Epidermal melanocyte (primary cell): ENCODE measurements around the gene GLT6D1.
"Not testable (repeated sequence)": the region's sequence is repeated elsewhere in the genome, so short reads cannot be mapped to it uniquely, and the experiment has no call there.

ENCODE experiments used
- DNase-seq: peaks from one replicate; pipeline ENCODE4 v3.0.0; 2011; ENCODE audit warnings: low spot score; ENCODE audit not compliant: insufficient read length

GLT6D1 gene

GRCh38 chr9:135639196-135639595, at the start of gene GLT6D1:
GLT6D1 (minus strand) TSS chr9:135639540; CDS start chr9:135639187, 353 bp downstream.
- DNase-seq = no peak

DNA sequence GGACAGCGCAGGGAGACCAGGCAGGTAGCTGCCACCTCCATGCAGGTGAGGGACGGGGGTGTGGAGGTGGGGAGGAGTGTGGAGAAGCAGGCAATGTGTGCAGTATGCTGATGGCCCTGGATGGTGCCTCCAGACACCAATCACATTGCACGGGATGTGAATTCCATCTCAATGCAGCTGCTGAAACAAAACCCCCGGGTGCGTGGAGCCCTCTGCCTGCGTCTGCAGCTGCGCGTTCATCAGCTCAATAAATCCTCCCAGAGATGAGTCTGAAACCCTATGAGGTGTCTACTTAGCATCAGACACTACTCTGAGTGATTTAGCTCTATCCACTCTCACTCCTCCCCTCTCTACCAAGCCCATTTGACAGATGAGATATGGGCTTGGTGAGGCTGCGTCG, 49.7 kb upstream of the GLT6D1 start:
- no peak for DNase-seq

DNA sequence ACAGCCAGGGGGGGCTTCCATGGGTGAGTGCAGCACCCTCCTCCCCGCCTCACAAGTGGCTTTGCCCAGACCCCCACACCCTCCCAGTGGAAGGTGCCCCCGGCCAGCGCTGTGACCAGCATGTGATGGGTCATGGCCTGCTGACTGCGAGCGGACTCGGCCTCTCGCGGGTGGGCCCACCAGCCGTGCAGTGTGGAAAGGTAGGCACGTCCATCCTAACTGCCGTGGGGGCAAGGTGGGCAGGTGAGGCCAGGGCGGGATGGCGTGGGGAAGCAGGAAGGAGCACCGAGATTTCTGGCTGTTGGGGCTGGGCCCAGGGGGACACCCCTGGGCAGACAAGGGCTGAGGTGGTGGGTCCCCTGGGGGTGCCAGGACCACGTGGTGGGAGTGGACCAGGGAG, 47.9 kb upstream of the GLT6D1 start:
- DNase-seq = no peak

GRCh38 chr9:135684691-135685090, 45.4 kb upstream of the GLT6D1 start:
- no peak for DNase-seq

DNA sequence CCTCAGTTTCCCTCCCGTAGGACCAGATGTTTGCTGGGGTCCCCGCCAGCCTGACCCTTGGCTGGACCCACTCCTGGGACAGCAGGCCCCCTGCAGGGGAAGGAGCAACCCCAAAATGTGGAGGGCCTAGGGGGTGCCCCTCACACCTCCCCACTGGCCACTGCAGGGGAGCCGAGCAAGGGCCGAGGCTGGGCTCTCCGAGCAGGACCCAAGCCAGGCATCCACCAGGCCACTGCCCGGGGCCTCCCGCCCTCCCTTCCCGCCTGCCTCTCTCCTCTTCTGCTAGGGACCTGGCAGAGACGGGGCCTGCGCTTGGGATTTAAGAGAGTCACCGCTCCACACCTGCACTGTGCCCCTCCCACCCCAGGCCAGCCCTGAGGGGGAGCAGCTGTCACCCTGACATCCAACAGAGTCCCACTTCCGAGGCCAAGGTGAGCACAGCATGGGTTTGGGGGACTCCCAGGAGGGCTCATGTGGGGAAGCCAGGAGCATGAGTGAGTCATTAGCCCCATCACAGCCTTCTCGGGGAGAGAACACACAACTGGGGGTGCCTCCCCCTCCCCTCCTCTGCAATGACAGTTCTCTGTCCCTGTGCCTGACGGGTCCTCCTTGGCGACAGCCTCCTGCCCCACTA, 44.2 kb upstream of the GLT6D1 start:
- no peak for DNase-seq

- no peak for DNase-seq
Measured at GRCh38 chr9:135681161-135681560, 41.8 kb upstream of the GLT6D1 start.

DNA sequence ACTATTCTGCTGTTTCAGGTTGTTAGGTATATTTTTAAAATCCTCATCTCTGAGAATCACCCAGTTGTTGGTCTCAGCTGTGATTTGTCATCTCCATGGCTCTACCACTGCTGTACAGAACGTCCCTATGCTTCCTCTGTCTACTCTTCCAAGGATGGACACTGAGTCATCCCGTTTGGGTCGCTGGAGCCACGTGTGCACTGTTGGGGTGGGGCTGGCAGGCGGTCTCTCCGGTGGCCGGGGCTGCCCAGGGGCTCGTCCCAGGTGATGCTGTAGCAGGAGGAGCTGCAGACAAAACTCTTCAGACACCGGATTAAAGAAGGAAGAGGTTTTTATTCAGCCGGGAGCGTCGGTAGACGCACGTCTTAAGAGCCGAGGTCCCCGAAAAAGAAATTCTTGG, 40.7 kb upstream of the GLT6D1 start:
- DNase-seq = no peak

DNA sequence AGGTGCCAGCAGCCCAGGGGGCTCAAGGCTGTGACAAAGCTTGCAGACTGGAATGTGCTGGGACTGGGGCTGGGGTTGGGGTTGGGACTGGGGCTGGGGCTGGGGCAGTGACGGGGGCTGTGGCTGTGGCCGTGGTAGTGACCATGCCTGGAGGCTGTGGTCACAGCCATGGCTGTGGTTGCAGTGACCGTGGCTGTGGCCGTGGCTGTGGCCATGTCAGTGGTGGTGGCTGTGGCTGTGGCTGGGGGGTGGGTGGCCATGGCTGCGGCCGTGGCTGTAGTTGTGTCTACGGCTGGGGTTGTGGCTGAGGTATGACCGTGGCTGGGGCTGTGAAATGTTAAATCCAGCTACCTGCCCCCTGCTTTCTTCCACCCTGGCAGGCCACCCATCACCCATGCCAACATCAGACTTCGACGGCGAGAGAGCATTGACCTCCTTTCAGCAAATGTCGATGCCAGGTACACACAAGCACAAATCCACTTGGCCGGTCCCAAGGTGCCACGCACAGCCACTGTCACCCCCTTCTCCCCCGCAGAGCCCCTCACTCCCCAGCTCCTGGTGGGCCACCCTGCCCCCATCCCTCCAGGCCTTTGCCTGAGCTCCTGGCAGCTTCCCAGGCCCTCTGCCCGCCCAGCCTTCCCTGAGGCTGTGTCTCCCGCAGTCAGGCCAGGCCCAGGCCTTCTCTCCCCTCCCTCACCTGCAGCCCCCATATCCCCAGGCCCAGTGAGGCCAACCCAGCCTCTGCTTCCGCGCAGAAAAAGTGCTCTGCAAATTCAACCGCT, 39.1 kb upstream of the GLT6D1 start:
- DNase-seq = no peak

DNA sequence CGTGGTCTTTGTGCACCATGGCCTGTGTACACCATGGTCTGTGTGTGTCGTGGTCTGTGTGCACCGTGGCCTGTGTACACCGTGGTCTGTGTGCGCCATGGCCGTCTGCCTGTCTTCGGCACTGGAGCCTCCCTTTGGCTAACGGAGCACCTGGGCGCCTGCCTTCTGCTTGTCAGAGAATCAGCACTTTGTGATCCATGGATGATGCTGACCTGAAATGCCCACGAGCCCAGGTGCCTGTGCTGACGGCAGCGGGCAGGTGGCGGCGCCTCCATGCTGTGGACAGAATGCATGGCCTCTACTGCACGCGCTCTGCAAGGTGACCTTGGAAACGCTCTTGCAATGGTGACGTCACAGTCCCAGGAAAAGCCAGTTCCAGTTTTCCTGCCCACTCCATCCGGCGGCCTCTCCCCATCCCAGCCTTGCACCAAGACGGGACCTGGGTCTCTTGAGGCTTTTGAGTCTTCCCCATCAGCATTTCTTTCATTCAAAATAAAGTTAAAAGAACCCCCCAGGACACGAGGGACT, 38.4 kb upstream of the GLT6D1 start:
- DNase-seq = no peak

DNA sequence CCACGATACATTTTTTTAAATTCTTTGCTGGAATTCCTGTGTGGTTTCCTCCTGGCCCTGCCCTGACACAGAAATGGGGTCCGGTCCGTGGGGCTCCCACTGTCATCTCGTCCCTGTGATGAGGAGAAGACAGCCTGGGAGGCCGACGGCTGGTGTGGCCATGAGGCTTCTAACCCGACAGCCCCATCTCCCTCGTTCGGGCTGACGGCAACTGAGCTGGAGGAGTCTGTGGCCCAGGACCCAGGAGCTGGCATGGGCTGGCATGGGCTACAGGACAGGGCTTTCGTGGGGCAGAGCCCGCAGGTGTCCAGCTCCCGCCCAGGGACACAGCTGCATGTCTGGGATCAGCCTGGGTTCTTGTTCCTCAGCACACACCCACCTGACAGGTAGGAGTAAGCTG, 37.6 kb upstream of the GLT6D1 start:
- DNase-seq = no peak

DNA sequence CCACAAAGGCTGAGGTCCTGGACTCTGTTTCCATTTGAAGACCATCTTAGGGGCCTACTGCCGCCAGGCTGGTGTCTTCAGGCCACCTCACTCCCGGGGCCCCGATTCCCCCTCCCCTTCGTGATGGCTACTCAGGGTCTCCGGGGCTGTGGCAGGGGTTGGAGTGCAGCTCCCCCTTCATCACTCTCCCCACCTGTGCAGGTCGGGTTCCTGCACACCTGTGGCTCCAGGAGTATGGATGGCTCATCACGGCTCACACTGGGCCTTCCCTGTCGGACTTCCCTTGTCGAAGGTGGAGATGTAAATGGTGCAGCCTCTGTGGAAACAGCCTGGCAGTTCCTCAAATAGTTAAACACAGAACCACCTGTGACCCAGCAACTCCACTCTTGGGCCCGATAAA, 35.6 kb upstream of the GLT6D1 start:
- no peak for DNase-seq

- DNase-seq = no peak
Measured at GRCh38 chr9:135673941-135674340, 34.6 kb upstream of the GLT6D1 start.

DNA sequence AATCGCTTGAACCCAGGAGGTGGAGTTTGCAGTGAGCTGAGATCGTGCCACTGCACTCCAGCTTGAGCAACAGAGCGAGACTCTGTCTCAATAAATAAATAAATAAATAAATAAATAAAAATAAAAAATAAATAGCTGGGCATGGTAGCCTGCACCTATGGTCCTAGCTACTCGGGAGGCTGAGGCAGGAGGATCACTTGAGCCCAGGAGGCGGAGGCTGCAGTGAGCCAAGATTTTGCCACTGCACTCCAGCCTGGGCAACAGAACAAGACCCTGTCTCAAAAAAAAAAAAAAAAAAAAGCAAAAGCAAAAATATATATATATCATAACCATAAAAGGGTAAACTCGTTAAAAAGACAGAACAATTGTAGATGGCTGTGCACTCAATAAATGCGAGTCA, 33.4 kb upstream of the GLT6D1 start:
- not testable (repeated sequence) for DNase-seq

GRCh38 chr9:135671591-135672041, 32.3 kb upstream of the GLT6D1 start:
- no peak for DNase-seq

GRCh38 chr9:135670721-135671590, 31.6 kb upstream of the GLT6D1 start:
- no peak for DNase-seq

DNA sequence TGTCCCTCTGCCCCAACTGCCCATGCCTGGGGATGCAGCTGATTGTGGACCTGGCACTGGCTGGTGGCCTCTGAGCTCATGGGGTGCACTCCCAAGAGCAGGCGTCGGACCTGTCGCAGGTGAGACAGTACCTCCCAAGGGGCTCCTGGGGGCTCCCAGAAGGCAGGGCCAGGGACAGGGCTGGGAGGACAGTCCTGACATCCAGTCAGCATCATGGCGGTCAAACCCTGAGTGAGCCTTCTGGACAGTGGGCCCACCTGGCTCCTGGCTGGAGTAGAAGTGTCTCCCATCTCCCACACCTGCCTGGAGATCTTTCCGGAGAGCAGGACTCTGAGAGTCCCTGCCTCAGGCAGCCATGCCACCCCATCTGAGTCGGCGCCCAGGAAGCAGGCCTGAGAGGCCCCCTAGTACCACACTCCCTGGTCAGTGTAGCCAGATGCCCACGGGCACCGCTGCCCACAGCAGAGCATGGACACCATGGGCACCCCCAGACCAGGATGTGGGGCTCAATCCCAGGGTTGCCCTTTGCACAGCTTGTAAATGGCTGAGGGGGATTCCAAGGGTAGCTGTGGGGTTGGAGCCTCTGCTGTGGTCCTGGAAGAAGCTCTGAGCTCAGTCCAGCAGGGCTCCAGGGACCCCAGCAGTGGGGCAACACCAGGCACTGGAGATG, 30.4 kb upstream of the GLT6D1 start:
- DNase-seq = no peak

DNA sequence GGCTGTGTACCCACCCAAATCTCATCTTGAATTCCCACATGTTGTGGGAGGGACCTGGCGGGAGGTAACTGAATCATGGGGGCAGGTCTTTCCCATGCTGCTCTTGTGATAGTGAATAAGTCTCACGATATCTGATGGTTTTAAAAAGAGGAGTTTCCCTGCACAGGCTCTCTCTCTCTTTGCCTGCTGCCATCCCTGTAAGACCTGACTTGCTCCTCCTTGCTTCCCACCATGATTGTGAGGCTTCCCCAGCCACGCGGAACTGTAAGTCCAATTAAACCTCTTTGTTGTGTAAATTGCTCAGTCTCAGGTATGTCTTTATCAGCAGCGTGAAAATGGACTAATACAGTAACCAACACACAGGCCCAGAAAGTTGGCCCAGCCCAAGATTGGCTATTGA, 29.7 kb upstream of the GLT6D1 start:
- DNase-seq = not testable (repeated sequence)

GRCh38 chr9:135667463-135668001, 28.2 kb upstream of the GLT6D1 start:
- DNase-seq = no peak

- no peak for DNase-seq
Measured at GRCh38 chr9:135666534-135667462, 27.5 kb upstream of the GLT6D1 start.

DNA sequence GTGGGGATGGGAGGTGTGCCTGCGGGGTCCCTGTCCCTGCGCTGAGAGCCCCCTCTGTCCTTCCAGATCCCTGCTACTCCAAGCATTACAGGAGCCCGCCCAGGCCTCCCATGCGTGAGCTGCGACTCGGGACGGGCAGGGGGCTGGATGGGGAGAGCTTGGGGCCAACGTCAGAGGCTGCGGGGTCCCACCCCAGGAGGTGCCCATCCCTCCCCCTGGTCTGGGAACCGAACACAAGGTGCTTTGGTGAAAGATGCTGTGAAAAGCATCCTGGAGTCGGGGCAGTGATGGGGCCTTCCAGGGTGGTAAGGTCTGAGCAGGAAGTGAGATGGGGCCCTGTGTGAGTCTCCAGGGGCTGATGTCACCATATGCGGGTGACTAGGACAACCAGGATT, 26.5 kb upstream of the GLT6D1 start:
- no peak for DNase-seq
